Daoy (cell line): ENCODE data around the gene SFMBT1. TPM values are rescaled to one million over a fixed set of nuclear protein-coding genes. Genes with fewer than 3 reads are reported as not detected.

Experiments
- DNase-seq: peaks from one replicate; pipeline ENCODE4 v3.0.0-alpha.2; 2015; ENCODE audit warnings: low read depth
- total RNA-seq: library from RNA; depleted of rRNA; stranded (reverse); fragments of >200 nt; shearing (Covaris generic); gene quantifications from 2 replicates; pipeline ENCODE4 v1.2.3, GENCODE V29; 2014; rRNA removed

Gene SFMBT1
- total RNA-seq, 1 experiment from 2014 or later: 18.3 TPM

- no peak for DNase-seq
These were observed 189.2 kb downstream of the SFMBT1 start for GRCh38 chr3:52856666-52857065.

- DNase-seq: no peak
These were observed 191.9 kb downstream of the SFMBT1 start for GRCh38 chr3:52854013-52854412.

Other genes starting within 250 kb of the SFMBT1 start
- gene ITIH4, start 215.4 kb downstream of the SFMBT1 start, total RNA-seq: 0.09 and 0.40 TPM in 2 replicates
- not detected in 2 replicates for gene MUSTN1, start 211.1 kb downstream of the SFMBT1 start, total RNA-seq
- 6.3 and 16.9 TPM in 2 replicates for gene STIMATE, start 148.5 kb downstream of the SFMBT1 start, total RNA-seq
- 7.1 and 12.3 TPM in 2 replicates for gene RFT1, start 84.4 kb upstream of the SFMBT1 start, total RNA-seq
- 0.30 and 0.80 TPM in 2 replicates for gene PRKCD, start 115.1 kb upstream of the SFMBT1 start, total RNA-seq
- 197 and 212 TPM in 2 replicates for gene TKT, start 209.9 kb upstream of the SFMBT1 start, total RNA-seq